Transverse colon (tissue), 3 donors: ENCODE measurements around the gene C1orf21.

Source experiments
- POLR2A ChIP-seq: fragments of 450-650 bp; IDR thresholded peaks from one replicate; pipeline ENCODE4 v1.6.1; 2016; ENCODE audit warnings: antibody characterized with exemption, mild to moderate bottlenecking, moderate library complexity
- TF ChIP-seq, protein P1 (sequence below), 5 experiments: fragments of 200-600 bp in 3 of 5; fragments of 450-650 bp in 2 of 5; sonication (generic) in 3 of 5; IDR thresholded peaks; 1 replicate in 2 of 5; 2 replicates in 3 of 5; pipeline ENCODE4 v1.5.1; 2016 to 2017; ENCODE audit warnings: antibody characterized with exemption in 5 of 5, inconsistent platforms in 3 of 5, mild to moderate bottlenecking in 2 of 5, moderate library complexity in 1 of 5

DNA sequence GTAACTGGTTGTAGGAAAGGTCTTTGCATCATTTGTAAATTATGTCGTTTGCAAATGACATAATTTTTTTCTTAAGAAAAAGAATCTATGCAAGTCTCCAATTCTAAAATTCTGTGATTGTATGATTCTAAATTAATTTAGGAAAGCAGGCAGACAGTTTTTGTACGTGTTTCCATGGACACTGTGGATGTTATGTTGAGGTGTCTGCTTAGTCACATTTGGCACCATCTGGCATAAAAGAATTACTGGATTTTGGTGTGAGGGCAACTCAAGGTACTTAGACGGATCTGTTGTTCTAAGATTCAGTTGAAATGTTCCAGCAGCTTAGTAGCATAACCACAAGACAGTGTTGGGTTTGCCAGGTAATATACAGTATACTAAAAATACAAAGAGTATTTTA lies 42.5 kb downstream of the C1orf21 start:
- TF ChIP-seq, protein P1, sequence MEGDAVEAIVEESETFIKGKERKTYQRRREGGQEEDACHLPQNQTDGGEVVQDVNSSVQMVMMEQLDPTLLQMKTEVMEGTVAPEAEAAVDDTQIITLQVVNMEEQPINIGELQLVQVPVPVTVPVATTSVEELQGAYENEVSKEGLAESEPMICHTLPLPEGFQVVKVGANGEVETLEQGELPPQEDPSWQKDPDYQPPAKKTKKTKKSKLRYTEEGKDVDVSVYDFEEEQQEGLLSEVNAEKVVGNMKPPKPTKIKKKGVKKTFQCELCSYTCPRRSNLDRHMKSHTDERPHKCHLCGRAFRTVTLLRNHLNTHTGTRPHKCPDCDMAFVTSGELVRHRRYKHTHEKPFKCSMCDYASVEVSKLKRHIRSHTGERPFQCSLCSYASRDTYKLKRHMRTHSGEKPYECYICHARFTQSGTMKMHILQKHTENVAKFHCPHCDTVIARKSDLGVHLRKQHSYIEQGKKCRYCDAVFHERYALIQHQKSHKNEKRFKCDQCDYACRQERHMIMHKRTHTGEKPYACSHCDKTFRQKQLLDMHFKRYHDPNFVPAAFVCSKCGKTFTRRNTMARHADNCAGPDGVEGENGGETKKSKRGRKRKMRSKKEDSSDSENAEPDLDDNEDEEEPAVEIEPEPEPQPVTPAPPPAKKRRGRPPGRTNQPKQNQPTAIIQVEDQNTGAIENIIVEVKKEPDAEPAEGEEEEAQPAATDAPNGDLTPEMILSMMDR (IDR thresholded peaks at IDR 0.05): no peak
- TF ChIP-seq POLR2A: no peak
